Activated CD8-positive, alpha-beta memory T cell treated with anti-CD3 and anti-CD28 coated beads, Interleukin-2, amount 50 U/mL, for 1 hour (primary cell): Measurements from ENCODE around the gene GUCA2B.

Source experiments
- DNase-seq: peaks from one replicate; pipeline ENCODE4 v3.0.0-alpha.2; 2020; ENCODE audit errors: extremely low read depth

GUCA2B gene

DNA sequence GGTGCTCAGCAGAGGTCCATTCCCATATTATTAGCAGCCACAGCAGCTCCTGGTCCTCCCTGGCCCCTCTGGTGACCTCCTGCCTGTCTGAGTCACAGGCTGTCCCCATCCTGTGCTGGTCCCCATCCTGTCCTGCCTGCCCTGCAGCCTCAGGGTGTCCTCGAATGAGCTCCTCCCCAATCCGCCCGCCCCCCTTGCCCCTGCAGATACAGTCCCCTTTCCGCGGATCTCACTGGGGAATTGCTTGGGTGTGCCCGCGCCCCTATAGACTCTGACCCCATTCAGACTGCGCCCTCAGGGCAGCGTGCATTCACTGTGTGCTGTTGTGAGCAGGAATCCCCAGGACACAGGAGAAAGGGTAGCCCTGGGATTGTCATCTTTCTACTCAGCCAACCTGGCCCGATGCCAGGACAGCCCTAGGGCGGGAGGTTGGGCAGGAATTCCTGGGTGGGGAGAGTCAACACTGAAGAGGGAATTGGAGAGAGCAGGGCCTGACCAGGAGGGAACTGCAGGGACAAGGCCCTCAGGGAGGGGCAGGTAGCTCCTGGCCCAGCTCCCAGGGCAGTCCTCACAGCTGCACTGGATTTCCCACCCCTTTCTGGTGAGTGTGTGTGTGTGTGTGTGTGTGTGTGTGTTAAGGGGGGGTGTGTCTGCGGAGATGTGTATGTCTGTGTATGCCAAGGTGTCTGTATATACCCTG lies 12.5 kb downstream of the GUCA2B start:
- no peak for DNase-seq

DNA sequence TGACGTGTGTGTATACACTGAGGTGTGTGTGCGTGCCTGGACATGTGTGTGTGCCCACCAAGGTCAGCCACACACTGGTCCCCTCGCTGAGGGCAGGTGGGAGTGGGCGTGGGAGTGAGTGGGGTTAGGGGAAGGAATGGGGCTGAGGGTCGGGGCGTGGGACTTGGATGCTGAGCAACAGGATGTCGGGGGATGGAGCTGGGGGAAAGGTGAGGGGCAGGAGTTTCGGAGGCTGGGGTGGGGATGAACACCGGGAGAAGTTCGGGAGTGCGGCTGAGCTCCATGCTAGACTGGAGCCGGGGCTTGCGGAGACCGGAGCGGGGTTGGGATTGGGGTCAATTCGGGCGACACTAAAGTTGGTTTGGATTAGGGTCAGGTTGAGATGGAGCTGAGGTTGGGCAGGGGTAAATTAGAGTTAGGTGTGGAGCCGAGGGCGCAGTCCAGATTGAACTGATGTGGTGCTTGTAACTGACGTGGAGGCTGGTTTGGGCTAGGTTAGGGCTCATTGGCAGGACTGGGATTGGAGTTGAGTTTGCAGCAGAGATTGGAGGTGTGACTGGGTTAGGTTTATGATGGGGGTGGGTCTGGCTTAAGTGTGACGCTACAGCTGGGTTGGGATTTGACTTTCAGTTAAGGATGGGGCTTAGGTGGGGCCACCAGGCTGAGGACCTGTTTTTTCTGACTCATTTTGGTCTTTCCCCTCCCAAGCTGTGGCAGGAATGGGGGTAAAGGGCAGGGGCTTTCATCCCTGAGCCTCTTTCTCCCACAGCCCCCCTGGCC lies 14.6 kb downstream of the GUCA2B start:
- DNase-seq, result no peak

DNA sequence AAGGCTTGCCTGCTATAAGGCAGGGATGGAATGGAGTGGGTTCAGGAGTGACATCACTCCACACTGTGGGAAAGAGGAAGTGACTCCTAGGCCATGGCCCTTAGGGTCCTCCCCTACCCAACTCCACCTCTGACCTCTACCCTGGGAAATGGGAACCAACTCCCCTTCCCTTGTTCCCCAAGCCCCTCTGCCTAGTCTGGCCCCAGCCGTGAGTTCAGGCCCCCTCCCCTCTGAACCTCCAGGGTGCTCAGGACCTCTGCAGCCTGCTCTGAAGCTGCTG lies 15.1 kb downstream of the GUCA2B start:
- DNase-seq, result no peak

DNA sequence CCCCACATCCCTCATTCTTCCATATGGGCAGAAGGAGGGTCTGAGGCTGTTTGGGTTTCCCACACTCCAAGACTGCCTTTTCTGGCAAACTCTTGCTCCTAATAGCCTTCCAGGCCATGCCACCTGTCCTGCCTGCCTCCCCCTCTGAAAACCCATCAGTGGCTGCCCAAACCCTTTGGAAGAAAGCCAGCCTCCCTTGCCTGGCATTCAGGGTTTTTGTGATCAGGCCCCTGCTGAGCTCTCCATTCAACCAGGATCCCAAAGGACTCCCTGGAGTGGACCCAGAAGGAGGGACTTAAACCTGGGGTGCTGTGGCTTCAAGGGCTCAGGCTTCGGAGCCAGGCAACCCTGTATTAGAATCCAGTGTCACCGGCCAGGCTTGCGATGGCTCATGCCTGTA lies 15.6 kb downstream of the GUCA2B start:
- no peak for DNase-seq

DNA sequence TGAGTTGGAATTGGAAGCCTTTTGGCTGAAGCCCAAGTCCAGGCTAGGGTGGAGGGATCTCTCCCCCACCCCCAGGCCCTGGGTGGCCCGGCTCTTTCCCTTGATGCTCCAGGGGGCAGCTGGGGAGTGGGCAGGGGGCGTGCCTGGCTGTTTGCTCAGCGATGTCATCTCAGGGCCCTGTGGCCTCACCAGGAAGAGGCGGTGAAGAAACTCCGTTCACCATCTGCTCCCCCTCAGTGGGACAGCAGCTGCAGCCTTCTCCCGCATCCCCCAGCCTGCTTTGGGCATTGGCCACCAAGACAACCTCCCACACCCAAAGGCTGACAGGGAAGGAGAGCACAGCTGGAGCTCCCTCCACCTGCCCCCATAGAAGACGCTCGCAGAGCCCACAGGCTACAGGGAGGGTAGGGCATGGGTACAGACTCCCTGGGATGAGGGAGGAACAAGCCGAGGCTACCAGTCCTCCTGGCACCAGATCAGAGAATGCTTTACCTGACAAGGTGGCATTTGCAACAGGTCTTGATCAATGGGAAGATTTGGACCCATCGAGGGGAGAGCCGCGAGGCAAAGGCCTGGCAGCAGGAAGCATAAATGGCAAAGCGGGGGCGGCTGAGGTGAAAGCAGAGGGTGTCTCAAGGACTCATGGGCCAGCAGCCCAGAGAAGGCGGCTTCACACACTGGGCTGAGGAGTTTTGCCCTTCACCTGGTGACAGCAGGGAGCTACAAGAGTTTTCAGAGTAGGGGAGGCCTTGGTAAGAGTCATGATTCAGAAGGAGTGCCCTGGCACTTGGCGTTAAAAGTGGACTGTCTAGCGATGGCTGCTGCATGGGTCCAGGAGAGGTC lies 17.8 kb downstream of the GUCA2B start:
- no peak for DNase-seq

DNA sequence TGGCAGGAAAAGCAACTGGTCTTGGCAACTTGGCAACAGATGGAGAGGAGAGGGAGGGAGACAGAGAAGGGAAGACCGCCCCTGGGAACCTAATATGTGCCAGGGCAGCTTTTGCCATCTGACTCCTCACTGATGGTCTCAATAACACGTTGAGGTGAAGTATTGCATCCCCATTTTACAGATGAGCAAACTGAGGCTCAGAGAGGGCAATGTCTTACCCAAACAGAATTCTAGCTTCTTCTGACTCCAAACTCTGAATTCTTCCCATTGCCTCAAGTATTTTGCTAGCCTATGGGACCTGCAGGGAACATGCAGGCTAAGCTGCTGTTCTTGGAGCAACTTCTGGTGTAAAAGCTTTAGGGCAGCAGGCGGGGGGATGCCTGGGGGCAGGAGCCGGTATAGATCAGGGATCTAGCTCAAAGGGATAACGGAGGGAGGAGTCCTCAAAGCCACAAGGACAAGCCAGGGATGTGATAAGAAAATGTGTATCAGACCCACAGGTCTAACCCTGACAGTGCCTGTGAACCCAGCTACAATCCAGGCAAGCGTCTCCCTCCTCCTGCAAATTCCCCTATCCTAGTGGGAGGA lies 18.6 kb downstream of the GUCA2B start:
- no peak for DNase-seq

DNA sequence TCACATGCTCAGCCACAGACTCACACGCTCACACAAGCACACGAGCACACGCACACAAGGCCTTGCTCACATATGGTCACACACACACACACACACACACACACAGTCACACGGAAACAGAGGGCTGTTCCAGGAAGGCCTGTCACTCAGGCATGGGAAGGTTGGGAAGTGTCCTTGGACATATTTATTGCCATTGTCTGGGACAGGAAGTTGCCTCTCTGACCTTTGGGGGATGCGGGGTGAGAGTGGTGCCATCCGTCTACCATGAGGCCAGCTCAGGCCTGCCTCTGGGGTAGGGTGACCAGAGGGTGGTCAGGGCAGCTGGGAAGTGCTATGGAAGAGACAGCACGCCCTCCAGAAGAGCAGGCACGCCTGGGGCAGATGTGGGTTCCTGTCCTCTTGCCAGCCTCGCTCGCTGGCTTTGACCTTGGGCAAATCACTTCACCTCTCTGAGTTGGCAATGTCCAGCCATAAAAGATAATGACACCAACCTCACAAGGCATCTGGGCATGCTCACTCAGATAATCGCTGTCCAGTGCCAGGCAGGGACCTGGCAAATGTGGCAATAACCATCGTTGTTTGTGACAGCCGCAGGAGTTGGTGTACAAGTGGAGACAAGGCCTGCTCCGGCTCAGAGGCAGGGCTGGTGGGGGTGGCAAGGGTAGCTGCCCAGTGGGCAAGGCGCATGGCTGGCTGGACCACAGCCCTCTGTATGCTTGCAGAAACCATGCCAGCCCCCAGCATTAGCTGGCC lies 19.3 kb downstream of the GUCA2B start:
- DNase-seq, result no peak

DNA sequence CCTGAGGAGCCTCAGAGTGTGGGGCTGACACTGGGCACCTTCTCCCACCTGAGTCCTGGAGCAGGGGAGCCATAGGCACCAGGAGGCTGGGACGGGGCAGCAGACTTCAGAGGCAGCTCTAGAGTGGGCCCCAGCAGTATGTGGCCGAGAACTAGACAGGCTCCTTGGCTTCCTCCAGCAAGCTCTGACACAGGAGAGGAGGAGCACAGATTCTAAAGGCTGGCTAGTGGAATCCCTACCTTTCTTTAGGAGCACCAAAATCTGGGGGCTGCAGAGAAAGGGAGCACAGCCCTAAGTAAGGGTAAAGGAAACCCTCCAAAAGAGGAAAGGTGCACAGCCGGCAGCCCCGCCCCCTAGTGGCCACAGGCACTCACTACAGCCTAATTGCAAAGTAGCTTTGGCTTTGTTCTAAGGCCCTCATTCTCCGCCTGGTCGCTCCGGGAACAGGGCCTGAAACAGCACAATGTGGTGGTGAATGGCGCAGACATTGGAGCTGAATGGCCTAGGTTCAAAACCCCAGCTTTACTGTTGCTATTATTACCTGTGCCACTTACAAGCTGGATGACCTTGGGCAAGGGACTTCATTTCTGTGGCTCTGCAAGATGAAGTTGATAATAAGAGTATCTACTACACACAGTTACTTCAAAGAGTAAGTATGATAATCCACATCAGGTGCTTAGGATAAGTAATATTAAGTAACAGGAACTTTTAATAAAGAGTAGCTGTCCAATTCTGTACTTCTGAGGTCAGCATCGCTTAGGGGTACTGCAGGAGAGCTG lies 20.1 kb downstream of the GUCA2B start:
- DNase-seq, result peak; percentile 11

DNA sequence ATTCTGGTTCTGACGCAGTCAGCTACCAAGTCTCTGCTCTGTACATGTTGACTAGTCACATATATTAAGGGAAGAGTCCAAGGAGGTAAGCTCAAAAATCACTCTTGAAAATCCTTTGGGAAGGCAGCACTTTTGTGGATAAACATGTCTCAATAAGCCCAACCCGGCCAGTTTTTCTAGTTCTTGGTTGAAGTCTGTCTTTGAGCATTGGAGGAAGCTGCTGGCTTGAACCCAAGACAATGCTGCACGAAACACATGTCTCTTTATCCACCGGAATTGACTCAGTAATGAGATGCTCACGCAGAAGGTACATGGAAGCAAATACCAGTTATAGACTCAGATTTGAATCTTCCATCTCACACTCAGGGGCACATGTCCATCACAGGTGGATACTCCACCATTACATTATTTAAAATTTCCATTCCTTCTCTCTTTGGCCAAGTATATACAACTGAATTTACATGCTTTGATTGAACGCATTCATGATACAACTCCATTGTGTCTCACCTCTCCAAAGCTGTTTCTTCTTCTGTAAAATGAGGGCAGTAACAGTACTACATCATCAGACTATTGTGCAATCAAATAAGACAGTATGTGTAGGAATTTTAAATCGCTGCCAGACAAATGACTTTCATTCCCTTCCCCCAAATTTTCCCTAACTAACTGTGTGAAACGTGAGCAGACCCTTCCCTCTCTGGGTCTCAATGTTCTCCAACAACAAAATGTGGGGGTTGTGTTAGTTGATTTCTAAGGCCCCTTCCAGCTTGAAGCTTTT lies 20.9 kb downstream of the GUCA2B start:
- DNase-seq, result no peak

DNA sequence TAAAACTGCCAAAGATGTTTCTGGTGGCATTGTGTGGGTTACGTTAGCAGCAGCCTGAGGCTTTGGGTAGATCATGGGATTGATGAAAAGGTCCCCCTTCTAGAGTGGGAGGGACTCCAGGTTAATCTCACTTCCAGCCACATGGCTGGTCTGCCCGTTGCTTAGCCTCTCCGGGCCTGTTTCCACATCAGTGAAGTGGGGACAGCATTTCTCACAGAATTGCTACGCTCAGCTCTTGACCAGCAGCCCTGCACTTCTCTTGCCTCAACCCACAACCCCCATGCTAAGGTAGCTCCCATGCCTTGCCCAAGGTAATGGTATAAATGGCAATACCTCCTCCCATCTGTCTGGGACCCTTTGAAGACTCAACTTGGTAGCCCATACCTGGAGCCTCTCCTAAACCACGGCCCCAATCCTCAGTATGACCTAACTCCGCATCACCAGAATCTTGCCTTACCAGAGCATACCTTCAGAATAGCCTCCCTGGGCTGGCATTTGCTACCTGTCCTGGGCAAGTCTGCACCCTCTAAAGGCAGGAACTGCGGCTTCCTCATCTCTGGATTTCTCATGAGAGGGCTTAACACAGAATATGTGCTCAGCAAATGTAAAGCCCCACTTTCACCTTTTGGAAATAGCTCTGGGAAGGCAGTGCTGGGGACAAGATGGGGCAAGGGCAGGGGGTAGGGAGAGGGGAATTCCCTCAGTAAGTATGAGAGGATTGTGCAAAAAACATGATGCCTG lies 22.3 kb downstream of the GUCA2B start:
- DNase-seq, result no peak

DNA sequence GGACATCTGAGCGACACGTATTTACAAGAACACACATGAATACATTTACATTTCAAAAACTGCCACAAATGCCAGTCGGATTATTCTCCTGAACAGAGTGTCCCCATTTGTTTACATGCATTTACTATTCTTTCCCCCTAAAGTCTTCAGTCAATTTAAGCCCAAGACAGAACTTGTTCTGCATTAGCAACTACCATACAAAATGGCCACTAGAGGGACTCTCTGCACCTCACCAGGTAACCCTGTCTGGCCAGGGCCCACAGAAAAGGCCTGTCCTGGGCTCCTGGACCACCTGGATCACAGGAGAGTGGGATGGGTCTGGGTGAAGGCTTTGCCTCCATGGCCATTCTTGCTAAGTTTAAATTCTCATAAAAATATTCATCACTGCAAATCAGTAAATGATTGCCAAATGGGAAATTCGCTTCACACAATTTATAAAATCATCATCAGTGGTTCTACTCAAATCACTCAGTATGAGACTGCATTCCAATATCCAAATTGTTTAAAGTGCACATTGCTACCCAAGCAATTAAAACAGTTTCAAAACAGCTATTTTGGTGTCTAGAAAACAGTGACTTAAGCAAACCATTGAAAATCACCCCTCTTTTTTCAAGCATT lies 23.8 kb downstream of the GUCA2B start:
- no peak for DNase-seq

DNA sequence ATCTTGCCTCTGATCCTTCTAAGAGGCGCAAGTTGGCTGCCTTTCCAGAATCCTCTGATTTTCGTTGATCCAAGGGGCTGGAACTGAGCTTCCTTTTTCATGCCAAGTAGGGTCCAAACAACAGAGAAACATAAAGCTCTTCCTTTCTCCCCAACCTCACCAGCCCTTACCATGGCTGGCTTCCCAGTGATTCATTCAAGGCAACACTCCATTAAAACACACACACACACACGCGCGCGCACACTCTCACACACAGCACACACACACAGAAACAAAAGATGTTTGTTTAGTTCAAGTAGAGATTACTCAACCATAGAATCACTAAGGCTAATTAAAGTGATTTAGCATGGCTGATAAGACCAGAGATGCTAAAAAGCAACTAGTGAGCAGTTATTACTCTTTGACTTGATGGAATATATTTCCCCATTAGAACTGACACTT lies 24.4 kb downstream of the GUCA2B start:
- no peak for DNase-seq

DNA sequence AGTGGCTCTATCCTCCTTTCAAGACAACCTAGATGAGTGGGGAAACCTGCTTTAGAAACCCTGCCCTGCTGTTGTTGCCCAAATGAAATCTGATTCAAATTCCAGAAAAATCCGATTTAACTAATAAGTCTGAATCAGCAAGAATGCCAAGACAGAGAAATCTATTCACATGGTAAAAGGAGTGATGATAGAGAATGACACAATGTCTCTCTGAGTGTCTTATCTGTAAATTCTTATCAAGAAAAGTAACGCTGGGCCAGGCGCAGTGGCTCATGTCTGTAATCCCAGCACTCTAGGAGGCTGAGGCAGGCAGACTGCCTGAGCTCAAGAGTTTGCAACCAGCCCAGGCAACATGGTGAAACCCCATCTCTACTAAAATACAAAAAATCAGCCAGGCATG lies 25.0 kb downstream of the GUCA2B start:
- no peak for DNase-seq

DNA sequence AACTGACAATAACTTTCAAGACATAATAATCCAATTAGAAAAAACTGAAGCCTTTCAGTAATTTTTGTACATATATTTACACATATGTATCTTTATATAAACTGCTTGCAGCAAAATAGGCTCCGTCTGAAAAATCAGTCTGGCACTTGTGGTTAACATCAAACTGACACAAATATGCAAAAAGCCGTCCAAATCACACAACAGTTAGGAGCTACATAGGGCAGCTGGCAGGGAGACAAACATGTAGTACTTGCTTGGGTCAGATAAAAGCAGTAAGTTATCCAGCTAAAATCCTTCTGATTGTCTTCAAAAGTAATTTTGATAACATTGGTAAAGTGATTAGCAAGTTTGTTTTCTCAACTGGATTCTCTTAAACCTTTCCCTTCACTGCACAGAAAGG lies 26.1 kb downstream of the GUCA2B start:
- DNase-seq, result no peak

DNA sequence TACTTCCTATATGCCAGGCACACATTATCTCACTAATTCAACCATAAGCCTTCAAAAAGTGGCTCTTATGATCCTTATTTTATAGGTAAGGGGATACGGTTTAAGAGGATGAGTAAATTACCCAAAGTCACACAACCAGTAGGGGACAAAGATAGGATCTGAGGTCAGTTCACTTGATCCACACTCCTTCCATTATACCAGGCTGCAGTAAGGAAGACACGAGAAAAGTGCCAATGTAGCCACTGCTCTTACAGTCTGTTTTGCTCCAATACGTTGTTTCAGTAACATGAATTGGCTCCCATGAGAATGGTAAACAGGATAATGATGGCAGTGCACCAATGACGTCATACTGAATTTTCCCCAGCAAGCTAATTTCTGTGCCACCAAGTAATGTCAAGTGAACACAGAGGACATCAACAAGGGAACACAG lies 26.7 kb downstream of the GUCA2B start:
- DNase-seq, result no peak

DNA sequence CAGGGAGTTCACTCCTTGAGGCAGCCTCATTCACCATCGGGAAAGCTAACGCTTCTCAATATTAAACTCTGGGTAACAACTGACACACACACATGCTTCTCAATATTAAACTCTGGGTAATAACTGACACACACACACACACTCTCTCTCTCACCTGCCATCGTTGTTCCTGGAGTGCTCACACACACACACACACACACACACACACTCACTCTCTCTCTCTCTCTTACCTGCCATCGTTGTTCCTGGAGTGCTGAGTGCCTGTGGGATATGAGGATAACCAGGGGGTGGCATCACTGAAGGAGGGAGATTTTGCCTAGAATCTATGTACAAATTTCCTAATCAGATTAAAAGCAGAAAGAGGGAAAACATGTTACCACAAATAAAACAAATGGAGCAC lies 28.5 kb downstream of the GUCA2B start:
- no peak for DNase-seq

DNA sequence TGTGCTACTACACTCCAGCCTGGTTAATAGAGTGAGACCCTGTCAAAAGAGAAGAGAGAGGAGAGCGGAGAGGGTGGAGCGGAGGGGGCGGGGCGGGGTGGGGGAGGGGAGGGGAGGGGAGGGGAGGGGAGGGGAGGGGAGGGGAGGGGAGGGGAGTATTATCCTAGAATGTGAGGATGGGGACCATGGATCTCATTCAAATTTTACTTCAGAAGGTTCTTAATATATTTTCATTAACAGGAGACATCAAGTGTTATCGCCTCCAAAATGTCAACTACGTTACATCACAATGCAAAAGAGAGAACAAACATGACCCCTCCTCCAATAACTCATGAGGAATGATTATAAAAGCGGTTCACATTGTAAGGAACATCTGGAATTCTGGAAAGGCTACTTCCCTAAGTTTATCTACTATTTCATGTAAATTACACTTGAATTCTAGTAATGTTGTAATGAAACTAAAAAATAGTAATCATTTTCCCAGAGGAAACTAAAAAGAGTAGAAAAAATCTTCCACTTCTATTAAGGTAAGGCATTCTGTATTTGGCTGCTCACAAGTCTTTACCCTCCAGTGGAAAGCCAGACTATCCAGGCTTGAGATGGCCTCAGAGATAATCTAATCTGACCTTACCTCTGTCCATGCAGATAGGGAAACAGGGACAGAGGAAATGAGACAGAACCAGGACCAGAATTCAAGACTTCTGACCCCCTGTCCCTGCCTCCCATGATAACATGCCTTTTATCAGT lies 30.2 kb downstream of the GUCA2B start:
- DNase-seq, result no peak

DNA sequence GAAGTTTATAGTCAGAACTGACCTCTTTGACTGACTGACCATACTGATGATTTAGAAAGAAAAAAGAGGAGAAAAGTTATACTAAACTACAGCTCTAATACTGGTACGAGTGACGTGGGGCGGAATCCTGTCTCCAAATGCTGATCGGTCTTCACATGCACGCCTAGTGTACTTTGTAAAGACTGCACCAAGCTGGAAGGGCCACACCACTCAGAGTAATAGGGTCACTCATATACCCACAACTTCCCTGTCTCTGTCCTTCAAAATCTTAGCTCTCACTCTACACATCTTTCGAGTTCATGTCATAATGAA lies 30.7 kb downstream of the GUCA2B start:
- DNase-seq, result no peak
